Measurements from ENCODE around the gene GLYAT. TPM values are rescaled to one million over a fixed set of nuclear protein-coding genes. Genes with fewer than 3 reads are reported as not detected.

Gene GLYAT
- total RNA-seq, 1 donor from 2014 or later, result not detected

GRCh38 chr11:58765078-58765477 is 33.3 kb upstream of the GLYAT start:
- H3K27ac Mint-ChIP-seq, result no peak overlapping the region
- H3K27me3 Mint-ChIP-seq, result peaks cover 8% of the 10 kb centered on the region
- no peaks in the 10 kb centered on the region for H3K4me1 Mint-ChIP-seq
- no peaks in the 10 kb centered on the region for H3K36me3 Mint-ChIP-seq (ENCODE audit: low read depth)
- no peak overlapping the region for H3K4me3 Mint-ChIP-seq
- intact Hi-C loops (cut with micrococcal nuclease), result no loop called here
- H3K9me3 Mint-ChIP-seq, result no peaks in the 10 kb centered on the region
- DNase-seq, result no peak

DNA sequence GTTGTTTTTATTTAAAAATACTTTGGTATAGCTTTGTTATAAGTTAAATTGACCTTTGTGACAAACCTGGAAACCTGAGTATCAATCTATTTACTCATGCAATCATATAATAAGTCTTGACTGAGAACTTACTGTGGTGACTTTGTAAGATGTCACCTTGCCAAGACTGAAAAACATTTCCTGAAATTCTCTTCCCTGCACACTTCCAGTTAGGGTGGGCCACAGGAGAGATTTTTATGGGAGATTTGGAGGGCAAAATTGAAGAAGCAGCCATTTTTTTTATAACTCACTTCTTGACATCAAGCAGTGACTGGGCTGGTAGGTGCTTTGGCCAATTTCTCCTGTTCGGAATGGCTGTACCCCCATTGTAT is 31.4 kb upstream of the GLYAT start:
- H3K4me1 Mint-ChIP-seq, result no peaks in the 10 kb centered on the region
- peaks cover 5% of the 10 kb centered on the region for H3K27me3 Mint-ChIP-seq
- H3K36me3 Mint-ChIP-seq (ENCODE audit: low read depth), result no peaks in the 10 kb centered on the region
- H3K27ac Mint-ChIP-seq, result no peak overlapping the region
- intact Hi-C loops (cut with micrococcal nuclease), result no loop called here
- no peaks in the 10 kb centered on the region for H3K9me3 Mint-ChIP-seq
- H3K4me3 Mint-ChIP-seq, result no peak overlapping the region
- no peak for DNase-seq

DNA sequence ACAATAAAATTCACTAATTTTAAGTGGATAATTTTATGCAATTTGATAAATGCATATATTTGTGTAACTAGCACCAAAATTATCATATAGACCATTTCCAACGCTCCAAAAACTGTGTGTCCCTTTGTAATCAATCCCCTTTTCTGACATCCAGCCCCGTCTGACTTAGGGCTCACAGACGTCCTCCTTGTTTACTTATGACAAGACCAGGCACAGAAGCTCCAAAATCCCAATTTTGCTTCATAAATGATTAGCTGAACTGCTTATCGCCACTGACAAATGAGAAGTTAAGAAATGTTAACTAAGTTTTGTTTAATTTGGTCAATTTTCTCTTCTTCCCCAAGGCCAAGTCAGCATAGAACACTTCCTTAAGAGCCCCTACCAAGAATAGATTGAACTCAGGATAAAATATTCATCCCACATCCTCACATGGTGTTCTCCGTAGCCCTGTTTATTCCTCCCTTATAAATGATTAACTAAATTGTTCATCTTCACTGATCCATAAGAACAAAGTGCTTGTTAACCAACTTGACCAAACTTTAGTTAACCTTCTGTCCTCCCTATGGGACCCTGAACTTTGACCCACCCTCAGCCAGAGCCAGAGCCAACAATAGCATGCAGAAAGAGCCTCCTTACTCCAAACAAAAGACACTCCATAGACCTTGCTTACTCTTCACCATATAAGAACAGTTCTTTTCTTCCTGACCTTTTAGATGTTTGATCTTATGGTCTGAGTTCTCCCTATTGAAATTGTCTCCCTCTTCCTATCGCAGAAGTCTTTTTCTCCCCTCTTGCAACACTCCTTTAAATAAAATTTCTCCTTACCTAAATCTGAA is 30.8 kb upstream of the GLYAT start:
- intact Hi-C loops (cut with micrococcal nuclease), result no loop called here
- no peaks in the 10 kb centered on the region for H3K9me3 Mint-ChIP-seq
- no peak overlapping the region for H3K4me3 Mint-ChIP-seq
- H3K36me3 Mint-ChIP-seq (ENCODE audit: low read depth), result no peaks in the 10 kb centered on the region
- DNase-seq, result no peak
- peaks cover 5% of the 10 kb centered on the region for H3K27me3 Mint-ChIP-seq
- H3K27ac Mint-ChIP-seq, result no peak overlapping the region
- H3K4me1 Mint-ChIP-seq, result no peaks in the 10 kb centered on the region

- no peak for DNase-seq
- Mint-ChIP-seq H3K27me3 (peaks cover 1% of the 10 kb centered on the region), H3K36me3 (ENCODE audit: low read depth) (no peaks in the 10 kb centered on the region), H3K4me1 (no peaks in the 10 kb centered on the region), H3K9me3 (peaks cover 3% of the 10 kb centered on the region), H3K27ac (no peak overlapping the region), H3K4me3 (no peak overlapping the region)
- intact Hi-C loops (cut with micrococcal nuclease), result no loop called here
These were observed 25.7 kb upstream of the GLYAT start for GRCh38 chr11:58757439-58757838.

- no peaks in the 10 kb centered on the region for H3K27me3 Mint-ChIP-seq
- H3K4me1 Mint-ChIP-seq, result peaks cover 2% of the 10 kb centered on the region
- intact Hi-C loops (cut with micrococcal nuclease), result no loop called here
- no peak overlapping the region for H3K4me3 Mint-ChIP-seq
- no peak for DNase-seq
- peaks cover 2% of the 10 kb centered on the region for H3K9me3 Mint-ChIP-seq
- no peak overlapping the region for H3K27ac Mint-ChIP-seq
- H3K36me3 Mint-ChIP-seq (ENCODE audit: low read depth), result no peaks in the 10 kb centered on the region
These were observed 14.1 kb upstream of the GLYAT start for GRCh38 chr11:58745705-58746364.

GRCh38 chr11:58744988-58745704 is 13.4 kb upstream of the GLYAT start:
- intact Hi-C loops (cut with micrococcal nuclease), result no loop called here
- Mint-ChIP-seq H3K9me3 (peaks cover 5% of the 10 kb centered on the region), H3K4me3 (no peak overlapping the region), H3K27me3 (no peaks in the 10 kb centered on the region), H3K4me1 (peaks cover 2% of the 10 kb centered on the region), H3K27ac (no peak overlapping the region), H3K36me3 (ENCODE audit: low read depth) (no peaks in the 10 kb centered on the region)
- no peak for DNase-seq

DNA sequence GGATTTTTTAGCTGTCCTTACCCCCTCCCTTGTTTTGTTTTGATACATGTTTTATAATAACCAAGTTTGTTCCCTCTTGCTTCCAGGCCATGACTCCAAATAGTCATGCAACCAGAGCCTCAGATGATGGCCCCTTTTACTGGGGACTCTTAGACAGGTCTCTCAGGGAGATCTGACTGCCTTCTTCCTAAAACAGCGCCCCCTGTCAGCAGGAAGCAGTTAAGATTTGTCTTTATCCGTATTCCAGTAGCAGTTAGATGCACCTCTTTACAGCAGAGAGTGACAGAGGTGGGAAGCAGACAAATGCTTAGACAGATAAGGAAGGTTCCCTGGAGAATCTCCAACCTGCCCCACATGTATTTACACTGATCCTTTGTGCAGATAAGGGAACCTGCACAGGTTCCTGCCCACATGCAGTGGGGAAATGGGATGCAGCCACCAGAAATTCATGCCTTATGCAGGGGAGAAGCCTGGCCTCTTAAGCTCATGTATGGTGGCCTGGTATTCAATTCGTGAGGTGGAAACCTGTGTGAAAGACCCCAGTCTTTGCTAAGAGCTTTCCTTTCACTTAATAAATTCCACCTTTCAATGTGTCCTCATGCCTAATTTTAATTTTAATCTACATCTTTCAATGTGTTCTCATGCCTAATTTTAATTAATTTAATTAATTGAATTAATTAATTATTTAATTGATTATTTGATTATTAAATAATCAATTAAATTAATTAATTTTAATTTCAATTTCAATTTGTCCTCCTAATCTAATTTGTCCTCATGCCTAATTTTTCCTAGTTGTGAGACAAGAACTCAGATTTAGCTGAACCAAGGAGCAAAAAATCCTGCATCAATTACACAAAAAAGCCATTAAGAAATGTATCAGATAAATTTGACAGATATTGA is 11.5 kb upstream of the GLYAT start:
- Mint-ChIP-seq H3K27ac (no peak overlapping the region), H3K4me1 (peaks cover 2% of the 10 kb centered on the region), H3K9me3 (peaks cover 5% of the 10 kb centered on the region), H3K27me3 (no peaks in the 10 kb centered on the region), H3K36me3 (ENCODE audit: low read depth) (no peaks in the 10 kb centered on the region), H3K4me3 (no peak overlapping the region)
- DNase-seq, result no peak
- intact Hi-C loops (cut with micrococcal nuclease), result no loop called here

DNA sequence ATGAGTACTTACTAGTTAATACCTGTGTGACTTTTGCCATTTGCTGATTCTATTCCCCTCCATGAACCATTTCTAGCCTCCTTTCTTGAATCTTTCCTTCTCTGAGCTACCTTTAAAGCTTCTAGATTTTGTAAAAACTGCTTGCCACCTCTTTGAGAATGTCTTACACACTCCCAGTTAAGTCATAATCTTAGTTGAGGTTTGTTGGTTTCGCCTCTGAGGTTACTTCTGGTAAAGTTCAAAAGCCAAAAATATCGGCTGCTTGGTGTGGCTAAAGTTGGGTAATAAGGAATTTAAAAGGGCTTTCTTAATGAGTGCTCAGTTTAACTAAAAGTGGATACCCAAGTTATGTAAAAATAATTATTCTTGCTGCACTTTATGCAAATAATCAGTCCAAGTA is 10.4 kb upstream of the GLYAT start:
- H3K4me3 Mint-ChIP-seq, result no peak overlapping the region
- H3K36me3 Mint-ChIP-seq (ENCODE audit: low read depth), result no peaks in the 10 kb centered on the region
- intact Hi-C loops (cut with micrococcal nuclease), result no loop called here
- no peak overlapping the region for H3K27ac Mint-ChIP-seq
- no peaks in the 10 kb centered on the region for H3K27me3 Mint-ChIP-seq
- peaks cover 5% of the 10 kb centered on the region for H3K9me3 Mint-ChIP-seq
- DNase-seq, result no peak
- H3K4me1 Mint-ChIP-seq, result peaks cover 2% of the 10 kb centered on the region

DNA sequence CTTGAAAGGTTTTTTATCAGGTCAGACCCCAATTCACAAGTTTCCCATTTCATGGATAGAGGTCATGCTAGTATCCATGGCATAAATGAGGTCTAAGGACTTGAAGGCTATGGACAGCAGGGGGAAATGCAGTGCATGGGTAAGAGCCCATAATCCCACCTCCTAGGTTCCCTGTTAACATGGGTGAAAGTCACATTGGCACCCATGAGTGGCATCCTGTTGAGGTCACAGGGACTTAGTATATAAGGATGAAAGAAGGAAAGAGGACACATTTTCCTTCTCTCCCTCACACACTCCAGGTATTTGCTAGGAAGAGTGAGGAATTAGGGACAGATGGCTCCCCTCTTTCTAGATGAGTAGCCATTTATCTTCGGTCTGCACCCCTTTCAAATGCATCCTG is 9.4 kb upstream of the GLYAT start:
- Mint-ChIP-seq H3K36me3 (ENCODE audit: low read depth) (no peaks in the 10 kb centered on the region), H3K4me1 (peaks cover 2% of the 10 kb centered on the region), H3K4me3 (no peak overlapping the region), H3K27me3 (no peaks in the 10 kb centered on the region), H3K27ac (no peak overlapping the region), H3K9me3 (peaks cover 5% of the 10 kb centered on the region)
- DNase-seq, result no peak
- intact Hi-C loops (cut with micrococcal nuclease), result no loop called here

DNA sequence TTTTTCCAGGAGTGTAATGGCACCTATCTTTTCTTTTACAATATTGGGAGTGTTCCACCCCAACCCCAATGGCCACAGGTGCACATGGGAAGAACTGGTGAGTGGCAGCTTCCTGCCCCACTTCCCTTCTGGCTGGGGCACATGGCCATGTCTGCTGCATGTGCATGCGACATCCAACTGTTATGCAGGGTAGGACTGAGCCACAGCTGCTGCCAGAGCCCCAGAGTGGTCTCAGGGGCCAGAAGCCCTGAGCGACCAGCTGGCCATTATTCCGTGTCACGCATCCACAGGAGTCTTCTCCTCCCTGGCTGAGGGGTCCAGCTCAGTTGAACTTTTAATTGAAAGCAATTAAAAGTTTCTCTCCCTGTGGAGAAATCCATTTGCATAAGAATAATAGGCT is 8.7 kb upstream of the GLYAT start:
- no peaks in the 10 kb centered on the region for H3K27me3 Mint-ChIP-seq
- DNase-seq, result no peak
- no peak overlapping the region for H3K4me3 Mint-ChIP-seq
- H3K36me3 Mint-ChIP-seq (ENCODE audit: low read depth), result no peaks in the 10 kb centered on the region
- H3K27ac Mint-ChIP-seq, result no peak overlapping the region
- peaks cover 5% of the 10 kb centered on the region for H3K9me3 Mint-ChIP-seq
- peaks cover 2% of the 10 kb centered on the region for H3K4me1 Mint-ChIP-seq
- intact Hi-C loops (cut with micrococcal nuclease), result no loop called here

DNA sequence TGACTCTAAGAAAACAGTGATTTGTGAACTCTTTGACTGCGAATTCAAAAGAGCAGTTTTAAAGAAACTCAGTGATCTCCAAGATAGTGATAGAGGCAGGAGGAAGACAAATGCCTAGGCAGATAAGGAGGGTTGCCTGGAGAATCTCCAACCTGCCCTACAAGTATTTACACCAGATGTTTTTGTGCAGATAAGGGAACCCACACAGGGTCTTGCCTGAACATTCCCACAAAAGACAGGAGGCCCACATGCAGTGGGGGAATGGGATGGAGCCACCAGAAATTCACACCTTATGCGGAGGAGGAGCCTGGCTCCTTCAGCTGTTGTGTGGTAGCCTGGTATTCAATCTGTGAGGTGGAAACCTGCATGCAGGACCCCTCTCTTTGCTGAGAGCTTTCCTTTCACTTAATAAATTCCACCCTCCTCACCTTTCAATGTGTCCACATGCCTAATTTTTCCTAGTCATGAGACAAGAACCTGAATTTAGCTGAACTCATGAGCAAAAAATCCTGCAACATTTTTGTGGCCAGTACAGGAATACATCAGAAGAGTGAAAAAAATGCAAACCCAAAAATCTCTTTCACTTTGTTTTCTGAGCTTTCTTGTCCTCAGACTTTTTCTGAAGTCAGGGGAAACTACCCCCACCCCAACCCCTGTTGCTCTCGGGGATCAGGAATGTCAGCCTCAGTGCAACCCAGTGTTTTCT is 8.1 kb upstream of the GLYAT start:
- Mint-ChIP-seq H3K4me3 (no peak overlapping the region), H3K4me1 (peaks cover 2% of the 10 kb centered on the region), H3K27me3 (no peaks in the 10 kb centered on the region), H3K36me3 (ENCODE audit: low read depth) (no peaks in the 10 kb centered on the region), H3K27ac (no peak overlapping the region), H3K9me3 (peaks cover 5% of the 10 kb centered on the region)
- intact Hi-C loops (cut with micrococcal nuclease), result no loop called here
- no peak for DNase-seq

DNA sequence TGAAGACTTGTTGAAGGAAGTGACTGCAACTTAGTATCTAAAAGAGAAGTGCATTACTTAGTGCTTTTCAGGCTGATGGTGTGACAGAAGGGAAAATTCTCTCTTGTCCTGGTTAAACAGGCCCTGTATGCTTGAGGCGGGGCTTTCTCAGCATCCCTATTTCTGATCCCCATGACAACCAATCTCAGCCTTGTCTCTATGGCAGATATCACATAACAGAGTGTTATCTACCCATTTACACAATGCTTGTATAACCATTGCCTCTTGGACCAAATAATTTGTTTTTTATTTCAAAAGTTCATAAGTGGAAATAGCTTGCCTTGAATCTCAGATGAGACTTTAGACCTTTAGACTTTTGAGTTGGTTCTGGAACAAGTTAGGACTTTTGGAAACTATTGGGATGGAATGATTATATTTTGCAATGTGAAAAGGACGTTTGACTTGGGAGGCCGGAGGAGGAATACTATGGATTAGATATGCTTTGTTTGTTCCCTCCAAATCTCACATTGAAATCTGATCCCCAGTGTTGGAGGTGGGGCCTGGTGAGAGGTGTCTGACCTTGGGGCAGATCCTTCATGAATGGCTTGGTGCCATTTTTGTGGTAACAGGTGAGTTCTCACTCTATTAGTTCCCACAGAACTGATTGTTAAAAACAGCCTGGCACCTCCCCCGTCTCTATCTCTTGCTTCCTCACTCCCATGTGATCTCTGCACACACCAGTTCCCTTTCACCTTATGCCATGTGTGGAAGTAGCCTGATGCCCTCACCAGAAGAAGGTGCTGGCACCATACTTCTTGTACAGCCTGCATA is 3.1 kb upstream of the GLYAT start:
- Mint-ChIP-seq H3K4me1 (no peaks in the 10 kb centered on the region), H3K27ac (no peak overlapping the region), H3K4me3 (no peak overlapping the region), H3K9me3 (no peaks in the 10 kb centered on the region), H3K27me3 (peaks cover 6% of the 10 kb centered on the region), H3K36me3 (ENCODE audit: low read depth) (no peaks in the 10 kb centered on the region)
- intact Hi-C loops (cut with micrococcal nuclease), result no loop called here
- no peak for DNase-seq
